H9 (cell line): ENCODE results near the gene NEGR1. TPM values are rescaled to one million over a fixed set of nuclear protein-coding genes. Genes with fewer than 3 reads are reported as not detected.

Experiments
- DNase-seq: peaks from one replicate; pipeline ENCODE4 v3.0.0-alpha.2; 2017
- H2AFZ ChIP-seq: one replicate; pipeline ENCODE4 v1.6.1; 2013; ENCODE audit warnings: mild to moderate bottlenecking, low read length, control low read depth, moderate library complexity
- H2AK5ac ChIP-seq: 2 replicates; pipeline ENCODE4 v1.6.1; 2013; ENCODE audit warnings: low read length, control low read depth, mixed read lengths; ENCODE audit not compliant: insufficient read length
- H2BK120ac ChIP-seq: one replicate; pipeline ENCODE4 v1.6.1; 2013; ENCODE audit warnings: low read depth, mild to moderate bottlenecking, low read length, control low read depth, inconsistent platforms; ENCODE audit not compliant: poor library complexity, severe bottlenecking
- H2BK12ac ChIP-seq: 2 replicates; pipeline ENCODE4 v1.6.1; 2013; ENCODE audit warnings: low read length, control low read depth, mixed read lengths, low read depth; ENCODE audit not compliant: insufficient read length
- H2BK15ac ChIP-seq: 2 replicates; pipeline ENCODE4 v1.6.1; 2013; ENCODE audit warnings: low read depth, low read length, control low read depth
- H2BK20ac ChIP-seq: one replicate; pipeline ENCODE4 v1.6.1; 2013; ENCODE audit warnings: low read depth, mild to moderate bottlenecking, low read length, control low read depth, inconsistent platforms; ENCODE audit not compliant: poor library complexity, severe bottlenecking
- H2BK5ac ChIP-seq: 2 replicates; pipeline ENCODE4 v1.6.1; 2013; ENCODE audit warnings: low read length, control low read depth, mixed read lengths; ENCODE audit not compliant: insufficient read length
- H3K14ac ChIP-seq: 2 replicates; pipeline ENCODE4 v1.6.1; 2013; ENCODE audit warnings: low read length, control low read depth; ENCODE audit not compliant: insufficient read depth
- H3K18ac ChIP-seq: 2 replicates; pipeline ENCODE4 v1.6.1; 2013; ENCODE audit warnings: low read depth, mild to moderate bottlenecking, mixed read lengths, low read length, control low read depth; ENCODE audit not compliant: insufficient read length
- H3K23ac ChIP-seq: 2 replicates; pipeline ENCODE4 v1.6.1; 2013; ENCODE audit warnings: low read length, control low read depth, mixed read lengths, low read depth; ENCODE audit not compliant: insufficient read length
- H3K23me2 ChIP-seq: 2 replicates; pipeline ENCODE4 v1.6.1; 2013; ENCODE audit warnings: low read depth, mild to moderate bottlenecking, mixed read lengths, low read length, control low read depth; ENCODE audit not compliant: insufficient read length, poor library complexity, severe bottlenecking
- H3K27ac ChIP-seq: 2 replicates; pipeline ENCODE4 v1.5.1; 2013; ENCODE audit warnings: low read length, control low read depth, mixed read lengths, low read depth; ENCODE audit not compliant: insufficient read length
- H3K27me3 ChIP-seq: 2 replicates; pipeline ENCODE4 v1.6.1; 2013; ENCODE audit warnings: low read length, control low read depth, inconsistent platforms; ENCODE audit not compliant: insufficient read depth
- H3K4ac ChIP-seq: 2 replicates; pipeline ENCODE4 v1.6.1; 2013; ENCODE audit warnings: low read depth, mild to moderate bottlenecking, control low read depth, inconsistent platforms, low read length, moderate library complexity
- H3K4me1 ChIP-seq: 2 replicates; pipeline ENCODE4 v1.6.1; 2013; ENCODE audit warnings: low read length, control low read depth, inconsistent platforms; ENCODE audit not compliant: insufficient read depth
- H3K4me2 ChIP-seq: 2 replicates; pipeline ENCODE4 v1.6.1; 2013; ENCODE audit warnings: low read length, control low read depth, mixed read lengths; ENCODE audit not compliant: insufficient read length, insufficient read depth
- H3K56ac ChIP-seq: 2 replicates; pipeline ENCODE4 v1.6.1; 2013; ENCODE audit warnings: low read depth, mild to moderate bottlenecking, mixed read lengths, low read length, control low read depth; ENCODE audit not compliant: insufficient read length
- H3K79me1 ChIP-seq: 2 replicates; pipeline ENCODE4 v1.6.1; 2013; ENCODE audit warnings: low read depth, mild to moderate bottlenecking, moderate library complexity, low read length, control low read depth, inconsistent platforms; ENCODE audit not compliant: insufficient read depth, poor library complexity, severe bottlenecking
- H3K79me2 ChIP-seq: 2 replicates; pipeline ENCODE4 v1.6.1; 2013; ENCODE audit warnings: low read length, control low read depth, inconsistent platforms; ENCODE audit not compliant: insufficient read depth
- H3K9ac ChIP-seq: 2 replicates; pipeline ENCODE4 v1.6.1; 2013; ENCODE audit warnings: low read length, control low read depth, mixed read lengths; ENCODE audit not compliant: insufficient read length; ENCODE audit errors: extremely low read depth
- H3K9me3 ChIP-seq: one replicate; pipeline ENCODE4 v1.6.1; 2013; ENCODE audit warnings: low read depth, low read length, inconsistent platforms; ENCODE audit not compliant: control insufficient read depth
- H3T11ph ChIP-seq: one replicate; pipeline ENCODE4 v1.6.1; 2013; ENCODE audit warnings: mild to moderate bottlenecking, low read length, control low read depth, inconsistent platforms
- H4K20me1 ChIP-seq: one replicate; pipeline ENCODE4 v1.6.1; 2013; ENCODE audit not compliant: control insufficient read depth, insufficient read length, insufficient read depth
- H4K5ac ChIP-seq: 2 replicates; pipeline ENCODE4 v1.6.1; 2013; ENCODE audit warnings: low read depth, mild to moderate bottlenecking, mixed read lengths, low read length, control low read depth; ENCODE audit not compliant: insufficient read length
- H4K8ac ChIP-seq: replicated peaks from 2 replicates; pipeline ENCODE4 v1.6.1; 2013; ENCODE audit warnings: low read length, control low read depth, mixed read lengths, low read depth; ENCODE audit not compliant: insufficient read length
- H4K91ac ChIP-seq: 2 replicates; pipeline ENCODE4 v1.6.1; 2013; ENCODE audit warnings: low read depth, mild to moderate bottlenecking, moderate library complexity, mixed read lengths, low read length, control low read depth; ENCODE audit not compliant: insufficient read length
- H3K27ac Mint-ChIP-seq, 3 experiments: 2 replicates in 2 of 3; 3 replicates in 1 of 3; pipeline ENCODE4 v1.8.0; 2020 to 2021; ENCODE audit warnings: mixed read lengths in 3 of 3, mild to moderate bottlenecking in 1 of 3, moderate library complexity in 1 of 3
- H3K27me3 Mint-ChIP-seq: 2 replicates; pipeline ENCODE4 v1.8.0; 2021; ENCODE audit warnings: low read depth, mild to moderate bottlenecking, moderate library complexity, mixed read lengths
- H3K36me3 Mint-ChIP-seq, 3 experiments: 2 replicates in 2 of 3; 3 replicates in 1 of 3; pipeline ENCODE4 v1.8.0; 2020 to 2021; ENCODE audit warnings: low read depth in 3 of 3, mixed read lengths in 3 of 3; ENCODE audit not compliant: insufficient read depth in 1 of 3
- H3K4me1 Mint-ChIP-seq, 2 experiments: 2 replicates each; pipeline ENCODE4 v1.8.0; 2020; ENCODE audit warnings: mixed read lengths in 2 of 2
- H3K4me3 Mint-ChIP-seq, 2 experiments: 2 replicates in 1 of 2; 3 replicates in 1 of 2; pipeline ENCODE4 v1.8.0; 2020 to 2021; ENCODE audit warnings: mild to moderate bottlenecking in 2 of 2, mixed read lengths in 2 of 2, moderate library complexity in 1 of 2
- H3K9me3 Mint-ChIP-seq, 2 experiments: 2 replicates in 1 of 2; 3 replicates in 1 of 2; pipeline ENCODE4 v1.8.0; 2020; ENCODE audit warnings: mild to moderate bottlenecking in 2 of 2, mixed read lengths in 2 of 2, moderate library complexity in 1 of 2
- CTCF ChIP-seq: fragments of 200-600 bp; sonication (generic); conservative IDR thresholded peaks from 3 replicates; pipeline ENCODE4 v1.8.0; 2021; ENCODE audit warnings: antibody characterized with exemption, mild to moderate bottlenecking
- WGBS: extraction: QIAGEN DNeasy Blood & Tissue Kit; methylation state at CpG from one replicate; pipeline ENCODE4 v1.1.7; 2013; ENCODE audit warnings: missing lambda C conversion rate, low lambda C conversion rate, mixed read lengths; ENCODE audit not compliant: insufficient read length; ENCODE audit errors: extremely low coverage; 5-methylcytosine and 5-hydroxymethylcytosine counted together
- total RNA-seq: library from RNA; stranded (reverse); gene quantifications from 2 replicates; pipeline ENCODE4 v1.2.1, GENCODE V29; 2021

Gene NEGR1
- total RNA-seq, 1 experiment from 2014 or later = 0.13 TPM

DNA sequence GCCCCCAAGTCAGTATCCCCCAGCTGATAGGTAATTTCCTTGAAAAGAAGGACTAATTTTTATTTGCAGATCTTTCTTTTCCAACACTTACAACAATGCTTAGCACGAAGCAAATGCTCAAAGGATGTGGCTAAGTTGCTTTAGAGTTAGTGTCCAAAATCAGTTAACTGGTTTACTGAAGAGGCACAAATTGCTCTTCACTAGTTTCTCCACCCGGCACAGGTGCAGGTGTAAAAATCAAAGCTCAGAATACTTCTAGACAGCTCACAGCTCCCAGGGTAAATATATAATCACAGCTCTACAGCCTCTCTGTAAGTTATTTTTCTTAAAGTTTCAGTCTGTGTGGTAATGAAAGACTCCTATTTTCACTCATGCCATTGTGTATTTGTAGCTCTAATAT lies 361.8 kb downstream of the NEGR1 start:
- H2BK5ac ChIP-seq = no peak overlapping the region
- H3T11ph ChIP-seq = no peak overlapping the region
- H4K5ac ChIP-seq = no peak overlapping the region
- no peak overlapping the region for H2BK15ac ChIP-seq
- no peaks in the 10 kb centered on the region for H3K27me3 ChIP-seq
- H3K36me3 Mint-ChIP-seq = no peaks in the 10 kb centered on the region; a peak in 1 of 7 replicates
- DNase-seq = no peak
- no CpG with 5 or more reads among the region's 2 CpGs for WGBS
- H3K4me1 Mint-ChIP-seq = peaks cover 19% of the 10 kb centered on the region in 2 experiments
- H3K27ac Mint-ChIP-seq = peak overlapping the region in 1 of 3 experiments; percentile 41; a peak in 1 of 7 replicates
- H3K9me3 ChIP-seq = no peaks in the 10 kb centered on the region
- H2AFZ ChIP-seq = no peak overlapping the region
- no peaks in the 10 kb centered on the region for H3K79me1 ChIP-seq
- TF ChIP-seq CTCF = no peak
- H3K56ac ChIP-seq = no peak overlapping the region
- no peak overlapping the region for H2BK12ac ChIP-seq
- H2BK20ac ChIP-seq = no peak overlapping the region
- H4K20me1 ChIP-seq = no peaks in the 10 kb centered on the region
- H3K23ac ChIP-seq = no peak overlapping the region
- no peak overlapping the region for H4K8ac ChIP-seq
- no peak overlapping the region for H3K14ac ChIP-seq
- H3K4ac ChIP-seq = no peak overlapping the region
- H3K4me1 ChIP-seq = no peaks in the 10 kb centered on the region
- H3K18ac ChIP-seq = no peak overlapping the region
- no peaks in the 10 kb centered on the region for H3K79me2 ChIP-seq
- H2AK5ac ChIP-seq = no peak overlapping the region
- H3K27me3 Mint-ChIP-seq = no peaks in the 10 kb centered on the region
- H3K4me2 ChIP-seq = no peak overlapping the region
- no peak overlapping the region for H3K27ac ChIP-seq
- no peaks in the 10 kb centered on the region for H3K23me2 ChIP-seq
- no peak overlapping the region for H3K9ac ChIP-seq
- no peak overlapping the region for H2BK120ac ChIP-seq
- H3K4me3 Mint-ChIP-seq = no peak overlapping the region
- no peak overlapping the region for H4K91ac ChIP-seq
- no peaks in the 10 kb centered on the region for H3K9me3 Mint-ChIP-seq
